Activated CD4-positive, alpha-beta T cell treated with anti-CD3 and anti-CD28 coated beads, Interleukin-2, amount 10 ng/mL, durations not matched to agents 7 days and 5 days (primary cell): ENCODE results near the gene MERTK. TPM values are rescaled to one million over a fixed set of nuclear protein-coding genes. Genes with fewer than 3 reads are reported as not detected.

Source experiments
- CTCF ChIA-PET: fragments of 350-600 bp; sonication (Branson Sonifier 250); formaldehyde crosslinking; loops from one replicate; lab custom pipeline; 2021; ENCODE audit warnings: antibody characterized with exemption; lab: Charles Lee
- POLR2A ChIA-PET: fragments of 350-600 bp; sonication (Branson Sonifier 250); formaldehyde crosslinking; loops from one replicate; lab custom pipeline; 2021; ENCODE audit warnings: antibody characterized with exemption; lab: Charles Lee
- DNase-seq: peaks from one replicate; pipeline ENCODE4 v3.0.0-alpha.2; 2020
- H3K27ac Mint-ChIP-seq: one replicate; pipeline ENCODE4 v1.8.0; 2021; ENCODE audit warnings: mild to moderate bottlenecking, moderate library complexity, mixed read lengths
- H3K27me3 Mint-ChIP-seq: one replicate; pipeline ENCODE4 v1.8.0; 2021; ENCODE audit warnings: mixed read lengths
- H3K36me3 Mint-ChIP-seq: one replicate; pipeline ENCODE4 v1.8.0; 2021; ENCODE audit warnings: low read depth, mixed read lengths
- H3K4me1 Mint-ChIP-seq: one replicate; pipeline ENCODE4 v1.8.0; 2021; ENCODE audit warnings: mixed read lengths
- H3K4me3 Mint-ChIP-seq: one replicate; pipeline ENCODE4 v1.8.0; 2021; ENCODE audit warnings: mild to moderate bottlenecking, moderate library complexity, mixed read lengths
- H3K9me3 Mint-ChIP-seq: one replicate; pipeline ENCODE4 v1.8.0; 2021; ENCODE audit warnings: mixed read lengths
- total RNA-seq, 2 experiments: library from RNA; stranded (reverse); gene quantifications; one replicate each; pipeline ENCODE4 v1.2.3, GENCODE V29; 2021

MERTK gene
- total RNA-seq, 2 experiments from 2014 or later: 0.20 to 0.21 TPM

DNA sequence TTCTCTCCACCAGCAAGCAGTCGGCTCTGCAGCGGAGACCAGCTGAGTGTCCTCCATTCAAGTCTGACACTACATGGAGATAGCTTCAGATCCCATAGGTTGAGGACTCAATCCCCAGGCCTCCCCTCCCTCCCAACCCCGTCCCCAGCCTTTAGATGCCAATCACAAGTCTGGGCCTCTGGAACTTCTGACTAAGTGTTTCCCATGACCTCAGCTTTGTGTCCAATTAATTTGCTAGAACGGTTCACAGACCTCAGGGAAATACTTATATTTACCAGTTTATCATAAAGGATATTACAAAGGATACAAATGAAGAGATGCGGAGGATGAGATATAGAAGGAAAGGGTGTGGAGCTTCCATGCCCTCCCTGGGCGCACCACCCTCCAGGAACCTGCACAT, 77.4 kb downstream of the MERTK start:
- Mint-ChIP-seq H3K27me3 (peaks cover 28% of the 10 kb centered on the region), H3K9me3 (peaks cover 11% of the 10 kb centered on the region), H3K4me3 (no peak overlapping the region), H3K4me1 (peaks cover 9% of the 10 kb centered on the region), H3K27ac (no peak overlapping the region), H3K36me3 (no peaks in the 10 kb centered on the region)
- DNase-seq: no peak
- ChIA-PET POLR2A (no interaction called here), CTCF (interaction anchor here (1.5 kb wide), 1 partner anchor 28 kb away, joined by 4 read pairs; no protein-coding TSS in a partner anchor)

DNA sequence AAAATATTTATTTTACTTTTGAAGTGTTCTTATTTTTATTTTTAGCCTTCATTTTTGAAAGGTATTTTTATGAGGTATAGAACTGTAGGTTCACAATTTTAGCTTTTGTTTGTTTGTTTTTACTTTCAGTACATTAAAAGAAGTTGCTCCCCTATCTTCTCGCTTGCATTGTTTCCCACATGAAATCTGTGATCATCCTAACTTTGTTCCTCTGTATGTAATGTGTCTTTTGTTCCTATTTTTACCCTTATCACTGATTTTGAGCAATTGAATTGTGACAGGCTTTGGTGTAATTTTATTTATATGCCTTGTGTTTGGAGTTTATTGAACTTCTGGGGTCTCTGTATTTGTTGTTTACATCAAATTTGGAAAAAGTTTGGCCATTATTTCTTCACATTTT, 78.8 kb downstream of the MERTK start:
- DNase-seq: no peak
- peaks cover 9% of the 10 kb centered on the region for H3K4me1 Mint-ChIP-seq
- POLR2A ChIA-PET: no interaction called here
- CTCF ChIA-PET: no interaction called here
- no peak overlapping the region for H3K27ac Mint-ChIP-seq
- no peaks in the 10 kb centered on the region for H3K36me3 Mint-ChIP-seq
- peaks cover 11% of the 10 kb centered on the region for H3K9me3 Mint-ChIP-seq
- peaks cover 25% of the 10 kb centered on the region for H3K27me3 Mint-ChIP-seq
- H3K4me3 Mint-ChIP-seq: no peak overlapping the region

DNA sequence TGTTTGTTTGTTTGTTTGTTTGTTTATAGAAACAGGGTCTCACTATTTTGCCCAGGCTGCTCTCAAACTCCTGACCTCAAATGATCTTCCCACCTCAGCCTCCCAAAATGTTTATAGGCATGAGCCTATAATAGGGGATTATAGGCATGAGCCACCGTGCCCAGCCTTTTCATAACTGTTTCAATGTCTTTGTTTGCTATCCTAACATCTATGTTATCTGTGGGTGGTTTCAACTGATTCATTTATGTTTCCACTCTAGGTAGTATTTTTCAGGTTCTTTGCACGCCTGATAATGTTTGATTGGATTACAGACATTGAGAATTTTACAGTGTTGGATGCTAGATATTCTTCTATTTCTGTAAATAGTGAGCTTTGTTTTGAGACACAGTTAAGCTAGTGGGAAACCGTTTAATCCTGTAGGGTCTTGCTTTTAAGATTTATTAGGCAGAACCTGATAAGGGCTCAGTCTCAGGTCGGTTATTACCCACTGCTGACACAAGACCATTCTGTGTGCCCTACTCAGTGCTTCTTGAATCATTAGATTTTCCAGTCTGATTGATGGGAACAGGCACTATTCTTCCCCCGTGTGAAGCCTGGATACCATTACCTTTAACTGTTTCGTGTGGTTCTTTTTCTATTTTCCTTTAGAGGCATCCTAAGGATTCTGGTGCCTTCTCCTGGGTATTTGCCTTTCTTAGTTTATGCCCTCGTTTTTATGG, 80.2 kb downstream of the MERTK start:
- no peak overlapping the region for H3K4me3 Mint-ChIP-seq
- H3K27ac Mint-ChIP-seq: no peak overlapping the region
- POLR2A ChIA-PET: no interaction called here
- H3K9me3 Mint-ChIP-seq: peaks cover 11% of the 10 kb centered on the region
- CTCF ChIA-PET: interaction anchor here (1.1 kb wide), 1 partner anchor 11 kb away, joined by 3 read pairs; no protein-coding TSS in a partner anchor
- peaks cover 4% of the 10 kb centered on the region for H3K4me1 Mint-ChIP-seq
- H3K27me3 Mint-ChIP-seq: peaks cover 19% of the 10 kb centered on the region
- no peak for DNase-seq
- H3K36me3 Mint-ChIP-seq: no peaks in the 10 kb centered on the region

DNA sequence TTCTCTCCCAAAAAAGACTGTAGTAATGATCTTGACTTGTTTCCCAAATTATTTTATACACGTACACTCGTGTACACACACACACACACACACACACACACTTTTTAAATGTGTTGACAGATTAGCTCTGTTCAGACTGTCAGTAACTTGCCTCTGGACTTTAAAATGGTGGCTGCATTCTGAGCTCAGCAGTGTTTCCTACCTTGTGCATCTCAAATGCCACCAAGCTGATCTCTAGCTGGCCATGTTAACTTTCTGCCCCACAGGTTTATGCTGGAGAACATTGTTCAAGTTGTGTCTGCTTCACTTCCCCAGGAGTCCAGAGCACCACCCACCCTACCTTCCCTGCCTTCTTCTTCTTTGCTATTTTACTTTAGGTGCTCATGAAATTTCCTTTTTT, 83.3 kb downstream of the MERTK start:
- Mint-ChIP-seq H3K36me3 (no peaks in the 10 kb centered on the region), H3K27me3 (peaks cover 19% of the 10 kb centered on the region), H3K4me3 (no peak overlapping the region), H3K9me3 (peaks cover 11% of the 10 kb centered on the region), H3K27ac (no peak overlapping the region), H3K4me1 (peaks cover 3% of the 10 kb centered on the region)
- POLR2A ChIA-PET: no interaction called here
- no peak for DNase-seq
- CTCF ChIA-PET: interaction anchor here (0.6 kb wide), 1 partner anchor 54 kb away, joined by 3 read pairs; no protein-coding TSS in a partner anchor

DNA sequence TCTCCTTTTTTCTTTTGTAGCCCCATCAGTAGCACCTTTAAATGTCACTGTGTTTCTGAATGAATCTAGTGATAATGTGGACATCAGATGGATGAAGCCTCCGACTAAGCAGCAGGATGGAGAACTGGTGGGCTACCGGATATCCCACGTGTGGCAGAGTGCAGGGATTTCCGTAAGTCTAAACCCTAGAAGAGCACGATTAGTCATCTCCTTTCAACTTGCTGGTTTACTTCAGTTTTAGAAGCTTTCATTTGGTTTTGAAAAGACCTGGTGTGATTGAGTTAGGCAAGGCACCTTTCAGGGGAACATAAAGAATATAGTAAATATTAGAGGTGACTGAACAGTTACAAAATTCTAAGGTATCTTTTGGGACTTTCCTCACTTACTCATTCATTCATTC, 84.4 kb downstream of the MERTK start:
- DNase-seq: no peak
- H3K9me3 Mint-ChIP-seq: peaks cover under 1% of the 10 kb centered on the region
- H3K4me1 Mint-ChIP-seq: peaks cover 3% of the 10 kb centered on the region
- H3K27ac Mint-ChIP-seq: no peak overlapping the region
- ChIA-PET CTCF (interaction anchor here (1.6 kb wide), 1 partner anchor 95 kb away, joined by 3 read pairs; no protein-coding TSS in a partner anchor), POLR2A (no interaction called here)
- no peak overlapping the region for H3K4me3 Mint-ChIP-seq
- H3K36me3 Mint-ChIP-seq: no peaks in the 10 kb centered on the region
- H3K27me3 Mint-ChIP-seq: peaks cover 12% of the 10 kb centered on the region

DNA sequence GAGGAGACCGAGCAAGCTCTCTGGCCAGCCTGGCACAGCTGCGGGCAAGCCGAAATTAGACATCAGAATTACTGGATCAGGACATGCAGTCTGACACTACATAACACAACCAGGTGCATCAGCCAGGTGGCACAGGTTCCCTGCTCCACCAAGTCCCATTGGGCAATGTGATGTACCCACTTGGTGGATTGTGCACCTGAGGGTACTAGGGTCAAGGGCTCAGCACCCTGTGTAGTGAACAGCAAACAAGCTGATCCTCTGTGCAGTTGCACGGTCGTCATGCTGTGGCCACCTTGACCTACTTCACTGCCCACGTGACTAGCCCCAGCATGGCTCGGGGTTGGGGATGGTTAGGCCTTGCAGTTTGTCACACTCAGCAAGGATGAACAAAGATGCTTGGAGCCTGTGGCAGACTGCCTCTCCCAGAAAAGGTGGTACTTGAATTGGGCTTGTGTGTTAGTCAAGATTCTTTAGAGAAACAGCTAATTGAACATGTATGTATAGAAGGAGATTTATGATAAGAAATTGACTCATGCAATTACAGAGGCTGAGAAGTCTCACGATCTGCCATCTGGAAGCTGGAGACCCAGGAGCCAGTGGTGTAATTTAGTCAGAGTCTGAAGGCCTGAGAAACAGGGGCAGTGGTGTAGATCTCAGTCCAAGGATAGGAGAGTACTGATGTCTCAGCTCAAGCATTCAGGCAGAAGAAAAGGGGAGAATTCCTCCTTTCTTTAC, 85.2 kb downstream of the MERTK start:
- Mint-ChIP-seq H3K9me3 (no peaks in the 10 kb centered on the region), H3K27ac (no peak overlapping the region), H3K4me1 (peaks cover 3% of the 10 kb centered on the region), H3K27me3 (peaks cover 8% of the 10 kb centered on the region), H3K4me3 (no peak overlapping the region), H3K36me3 (no peaks in the 10 kb centered on the region)
- POLR2A ChIA-PET: no interaction called here
- CTCF ChIA-PET: interaction anchor here (0.9 to 1.6 kb wide), 3 partner anchors 15 to 1215 kb away, joined by 3 read pairs; no protein-coding TSS in a partner anchor
- DNase-seq: no peak

DNA sequence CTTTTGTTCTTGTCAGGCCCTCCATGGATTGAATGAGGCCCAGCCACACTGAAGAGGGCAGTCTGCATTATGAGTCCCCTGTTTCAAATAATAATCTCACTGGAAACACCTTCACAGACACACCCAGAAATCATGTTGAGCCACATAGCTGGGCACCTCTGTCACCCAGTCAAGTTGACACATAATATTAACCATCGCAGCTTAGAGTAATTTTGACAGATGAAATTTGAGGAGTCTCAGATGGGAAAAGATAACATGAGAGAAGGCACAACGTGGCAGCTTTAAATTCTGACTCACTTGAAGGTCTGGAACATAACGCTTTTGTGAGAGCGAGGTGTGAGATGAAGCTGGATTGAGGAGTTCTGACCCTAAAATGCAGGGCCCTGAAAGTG, 85.8 kb downstream of the MERTK start:
- Mint-ChIP-seq H3K4me1 (peaks cover 3% of the 10 kb centered on the region), H3K4me3 (no peak overlapping the region), H3K27ac (no peak overlapping the region), H3K36me3 (no peaks in the 10 kb centered on the region), H3K9me3 (no peaks in the 10 kb centered on the region), H3K27me3 (peaks cover 5% of the 10 kb centered on the region)
- POLR2A ChIA-PET: interaction anchor here (0.6 kb wide), 1 partner anchor 164 kb away, joined by 3 read pairs; no protein-coding TSS in a partner anchor
- CTCF ChIA-PET: interaction anchor here (0.9 to 1.6 kb wide), 3 partner anchors 15 to 1215 kb away, joined by 3 read pairs; no protein-coding TSS in a partner anchor
- DNase-seq: no peak

DNA sequence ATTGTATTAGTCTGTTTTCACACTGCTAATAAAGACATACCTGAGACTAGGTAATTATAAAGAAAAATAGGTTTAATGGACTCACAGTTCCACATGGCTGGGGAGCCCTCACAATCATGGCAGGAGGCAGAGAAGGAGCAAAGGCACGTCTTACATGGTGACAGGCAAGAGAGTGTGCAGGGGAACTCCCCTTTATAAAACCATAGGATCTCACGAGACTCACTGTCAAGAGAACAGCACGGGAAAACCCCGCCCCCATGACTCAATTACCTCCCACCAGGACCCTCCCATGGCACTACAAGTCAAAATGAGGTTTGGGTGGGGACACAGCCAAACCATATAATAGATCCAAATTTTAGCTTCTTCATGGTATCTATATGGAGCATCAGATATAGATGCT, 87.1 kb downstream of the MERTK start:
- Mint-ChIP-seq H3K9me3 (no peaks in the 10 kb centered on the region), H3K27me3 (peaks cover 3% of the 10 kb centered on the region), H3K36me3 (no peaks in the 10 kb centered on the region), H3K4me3 (no peak overlapping the region), H3K4me1 (peaks cover 3% of the 10 kb centered on the region), H3K27ac (no peak overlapping the region)
- ChIA-PET POLR2A (no interaction called here), CTCF (interaction anchor here (0.7 kb wide), 1 partner anchor 675 kb away, joined by 3 read pairs; no protein-coding TSS in a partner anchor)
- no peak for DNase-seq

DNA sequence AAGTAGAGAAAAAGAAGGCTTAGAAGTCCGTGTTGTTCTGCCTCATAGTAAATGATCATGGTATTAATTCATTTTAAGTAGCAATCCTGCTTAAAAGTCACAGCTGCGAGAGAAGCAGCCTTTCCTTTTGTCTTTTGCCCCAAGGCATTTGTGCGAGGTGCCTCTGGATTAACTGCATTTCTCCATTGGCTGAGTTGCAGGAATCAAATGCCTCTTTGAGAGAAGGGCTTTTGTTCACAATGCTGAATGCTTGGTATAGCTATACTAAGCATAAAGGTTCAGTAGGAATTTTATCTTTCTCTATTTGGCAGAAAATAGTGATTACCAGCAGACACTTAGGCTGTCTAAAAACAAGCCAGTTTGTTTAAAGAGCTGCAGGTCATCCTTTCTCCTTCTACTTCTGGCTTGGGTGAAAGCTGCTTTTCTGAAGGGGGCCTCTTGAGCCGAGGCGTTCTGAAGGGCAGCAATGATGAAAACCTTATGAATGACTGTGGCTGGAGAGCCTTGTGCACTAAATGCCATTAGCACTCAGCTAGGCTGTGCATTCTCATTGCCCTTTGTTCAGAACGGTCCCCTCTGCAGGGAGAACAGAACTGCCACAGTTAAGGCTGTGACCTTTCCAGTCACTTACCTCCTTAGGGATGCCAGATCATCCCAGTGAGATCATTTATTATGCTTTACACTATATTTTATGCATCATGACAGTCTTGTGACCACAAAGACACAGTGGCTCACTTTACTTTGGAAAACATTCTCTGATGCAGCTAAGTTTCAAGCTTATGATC, 87.9 kb downstream of the MERTK start:
- Mint-ChIP-seq H3K9me3 (no peaks in the 10 kb centered on the region), H3K36me3 (no peaks in the 10 kb centered on the region), H3K27ac (no peak overlapping the region), H3K4me1 (peaks cover 3% of the 10 kb centered on the region), H3K4me3 (no peak overlapping the region), H3K27me3 (peaks cover 3% of the 10 kb centered on the region)
- POLR2A ChIA-PET: interaction anchor here (0.6 kb wide), 1 partner anchor 12 kb away, joined by 3 read pairs; no protein-coding TSS in a partner anchor
- DNase-seq: no peak
- CTCF ChIA-PET: interaction anchor here (0.7 kb wide), 1 partner anchor 674 kb away, joined by 3 read pairs; no protein-coding TSS in a partner anchor

DNA sequence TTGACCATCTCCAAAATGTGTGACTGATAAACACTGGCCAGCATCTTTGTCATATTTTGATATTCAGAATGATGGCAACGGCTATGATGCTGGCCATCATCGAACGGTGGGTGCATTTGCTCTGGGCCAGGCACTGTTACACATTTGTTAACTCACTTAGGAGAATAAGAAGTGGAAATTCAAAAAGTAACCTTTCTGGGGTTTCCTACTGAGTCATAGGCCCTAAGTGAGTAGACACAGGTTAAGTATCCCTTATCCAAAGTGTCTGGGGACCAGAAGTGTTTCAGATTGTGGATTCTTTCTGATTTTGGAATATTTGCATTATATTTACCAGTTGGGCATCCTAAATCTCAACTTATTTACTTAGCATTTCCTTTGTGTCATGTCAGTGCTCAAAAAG, 92.0 kb downstream of the MERTK start:
- Mint-ChIP-seq H3K9me3 (no peaks in the 10 kb centered on the region), H3K4me3 (no peak overlapping the region), H3K36me3 (no peaks in the 10 kb centered on the region), H3K27ac (no peak overlapping the region), H3K27me3 (no peaks in the 10 kb centered on the region), H3K4me1 (no peaks in the 10 kb centered on the region)
- CTCF ChIA-PET: no interaction called here
- no peak for DNase-seq
- POLR2A ChIA-PET: no interaction called here

DNA sequence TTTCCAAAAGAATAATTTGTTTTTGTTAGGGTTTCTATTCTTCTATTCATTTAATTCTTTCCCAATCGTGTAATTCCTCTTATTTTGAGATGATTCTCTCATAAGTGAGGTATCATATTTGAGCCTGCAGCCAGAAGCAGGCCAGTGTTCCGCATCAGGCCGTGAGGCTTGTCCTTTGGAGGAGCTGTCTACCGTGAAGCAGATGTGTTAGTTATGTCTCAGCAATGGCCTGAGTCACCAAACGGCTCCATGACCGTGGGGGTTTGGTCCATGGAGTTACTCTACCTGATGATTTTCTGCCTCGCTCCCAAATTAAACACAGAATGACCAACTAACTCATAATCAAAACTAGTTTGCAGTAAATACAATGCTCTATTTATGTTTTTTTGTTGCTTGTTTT, 92.4 kb downstream of the MERTK start:
- Mint-ChIP-seq H3K36me3 (no peaks in the 10 kb centered on the region), H3K27ac (no peak overlapping the region), H3K27me3 (no peaks in the 10 kb centered on the region), H3K9me3 (no peaks in the 10 kb centered on the region), H3K4me3 (no peak overlapping the region), H3K4me1 (no peaks in the 10 kb centered on the region)
- CTCF ChIA-PET: no interaction called here
- DNase-seq: no peak
- POLR2A ChIA-PET: no interaction called here

DNA sequence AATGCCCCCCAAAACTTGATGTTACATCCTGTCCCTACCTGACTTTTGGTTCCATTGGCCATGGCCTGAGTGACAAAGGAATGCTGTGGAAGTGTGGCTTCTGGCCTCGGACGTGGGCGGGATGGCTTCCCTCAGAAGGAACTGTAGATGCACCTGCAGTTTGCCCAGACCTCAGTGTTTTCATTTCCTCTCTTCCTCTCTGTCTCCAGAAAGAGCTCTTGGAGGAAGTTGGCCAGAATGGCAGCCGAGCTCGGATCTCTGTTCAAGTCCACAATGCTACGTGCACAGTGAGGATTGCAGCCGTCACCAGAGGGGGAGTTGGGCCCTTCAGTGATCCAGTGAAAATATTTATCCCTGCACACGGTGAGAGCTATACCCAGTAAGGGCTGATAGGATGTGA, 95.6 kb downstream of the MERTK start:
- Mint-ChIP-seq H3K4me1 (no peaks in the 10 kb centered on the region), H3K27me3 (no peaks in the 10 kb centered on the region), H3K4me3 (no peak overlapping the region), H3K9me3 (no peaks in the 10 kb centered on the region), H3K36me3 (no peaks in the 10 kb centered on the region), H3K27ac (no peak overlapping the region)
- ChIA-PET POLR2A (no interaction called here), CTCF (interaction anchor here (1.0 kb wide), 1 partner anchor 23 kb away, joined by 3 read pairs; no protein-coding TSS in a partner anchor)
- no peak for DNase-seq
